HCT116 (cell line): ENCODE data around the gene TRABD.

Experiments
- CTCF ChIP-seq, 3 experiments: fragments of 200-600 bp in 1 of 3; sonication (generic) in 1 of 3; IDR thresholded peaks in 2 of 3; conservative IDR thresholded peaks in 1 of 3; 2 replicates each; pipeline ENCODE4 v1.5.1; 2012 to 2017; ENCODE audit warnings: low read depth in 2 of 3, low read length in 2 of 3, antibody characterized with exemption in 1 of 3, borderline replicate concordance in 1 of 3, control low read depth in 1 of 3, mild to moderate bottlenecking in 1 of 3, mixed read lengths in 1 of 3, mixed run types in 1 of 3, moderate library complexity in 1 of 3; ENCODE audit not compliant: insufficient read depth in 1 of 3
- EGR1 ChIP-seq: IDR thresholded peaks from 2 replicates; pipeline ENCODE4 v1.6.1; 2012; ENCODE audit warnings: low read depth
- EZH2 ChIP-seq: fragments of 200-600 bp; sonication (generic); IDR thresholded peaks from 2 replicates; pipeline ENCODE4 v1.6.1; 2017; ENCODE audit warnings: antibody characterized with exemption, mixed run types
- POLR2A ChIP-seq: IDR thresholded peaks from 2 replicates; pipeline ENCODE4 v1.7.0; 2011; ENCODE audit warnings: borderline replicate concordance; ENCODE audit not compliant: insufficient read depth, insufficient read length; ENCODE audit errors: extremely low read depth
- REST ChIP-seq: IDR thresholded peaks from 2 replicates; pipeline ENCODE4 v1.6.1; 2012; ENCODE audit warnings: low read depth

- TF ChIP-seq POLR2A (no peak), CTCF (IDR thresholded peaks at IDR 0.05 in 2 of 3, conservative IDR thresholded peaks at IDR 0.05 in 1 of 3; ENCODE audit: borderline replicate concordance in 1 of 3, insufficient read depth in 1 of 3, low read depth in 2 of 3, low read length in 2 of 3) (no peak), REST (no peak), EZH2 (no peak), EGR1 (no peak)
Observed at GRCh38 chr22:50171965-50172421, 13.7 kb upstream of the TRABD start.
